HepG2 (cell line): Measurements from ENCODE around the gene FGFR4. TPM values are rescaled to one million over a fixed set of nuclear protein-coding genes. Genes with fewer than 3 reads are reported as not detected.

Source experiments
- ATAC-seq: fragments of 200-7000 bp; cut with Tn5 transposase; 3 replicates; pipeline ENCODE4 v1.9.1; 2020; ENCODE audit warnings: mild to moderate bottlenecking, moderate library complexity
- BruUV-seq: library from RNA; stranded (reverse); fragments of 400-500 nt; replicated peaks from 2 replicates; lab custom pipeline; 2021; lab: Mats Ljungman, UMichigan
- CTCF ChIA-PET: fragments of 300-600 bp; formaldehyde crosslinking; extraction: SDS; loops from one replicate; lab custom pipeline; 2021; ENCODE audit warnings: low total read pairs, inconsistent platforms, low intra/inter-chr PET ratio; lab: Yijun Ruan, JAX
- POLR2A ChIA-PET: fragments of 350-600 bp; sonication (Branson Sonifier 250); formaldehyde crosslinking; loops from one replicate; lab custom pipeline; 2020; ENCODE audit warnings: antibody characterized with exemption, inconsistent platforms; lab: Yijun Ruan, JAX
- DNase-seq: peaks from one replicate; pipeline ENCODE4 v3.0.0-alpha.2; 2015; ENCODE audit warnings: low spot score
- FAIRE-seq: peaks from 3 replicates; lab custom pipeline; 2011; peaks lifted over from hg19 to GRCh38; lab: Jason Lieb, UNC
- H2AFZ ChIP-seq: one replicate; pipeline ENCODE4 v1.6.1; 2011; ENCODE audit warnings: low read length, inconsistent platforms
- H3K27ac ChIP-seq: fragments of 300-600 bp; 3 replicates; pipeline ENCODE4 v1.8.0; 2011; ENCODE audit warnings: mixed run types, mild to moderate bottlenecking, mixed read lengths, low read length, inconsistent platforms; ENCODE audit not compliant: insufficient read depth; ENCODE audit errors: extremely low read length
- H3K27me3 ChIP-seq, 2 experiments: fragments of 200-600 bp in 1 of 2; 2 replicates in 1 of 2; 3 replicates in 1 of 2; pipeline versions ENCODE4 v1.6.0 to v1.8.0; 2011; ENCODE audit warnings: low read length in 2 of 2, mild to moderate bottlenecking in 2 of 2, moderate library complexity in 2 of 2, inconsistent platforms in 1 of 2; ENCODE audit not compliant: insufficient read depth in 2 of 2, control insufficient read depth in 1 of 2
- H3K36me3 ChIP-seq, 2 experiments: fragments of 200-600 bp in 1 of 2; replicated peaks in 1 of 2; 2 replicates in 1 of 2; 3 replicates in 1 of 2; pipeline versions ENCODE4 v1.5.1 to v1.8.0; 2011; ENCODE audit warnings: low read length in 2 of 2, inconsistent platforms in 1 of 2; ENCODE audit not compliant: insufficient read depth in 2 of 2, control insufficient read depth in 1 of 2
- H3K4me1 ChIP-seq: 2 replicates; pipeline ENCODE4 v1.5.1; 2012; ENCODE audit warnings: low read length, inconsistent platforms; ENCODE audit not compliant: insufficient read depth
- H3K4me2 ChIP-seq: 2 replicates; pipeline ENCODE4 v1.6.0; 2011; ENCODE audit warnings: low read depth, low read length, inconsistent platforms
- H3K4me3 ChIP-seq, 3 experiments: fragments of 200-600 bp in 1 of 3; sonication (generic), shearing (Covaris generic) in 1 of 3; replicated peaks in 1 of 3; 2 replicates each; pipeline ENCODE4 v1.5.1; 2011 to 2016; ENCODE audit warnings: low read length in 3 of 3, inconsistent platforms in 2 of 3, low read depth in 2 of 3, mild to moderate bottlenecking in 2 of 3, control low read depth in 1 of 3, mixed read lengths in 1 of 3; ENCODE audit not compliant: insufficient read depth in 1 of 3
- H3K79me2 ChIP-seq: one replicate; pipeline ENCODE4 v1.6.1; 2011; ENCODE audit warnings: low read length, inconsistent platforms; ENCODE audit not compliant: insufficient read depth
- H3K9ac ChIP-seq: 2 replicates; pipeline ENCODE4 v1.6.0; 2011; ENCODE audit warnings: mild to moderate bottlenecking, low read depth, low read length, inconsistent platforms; ENCODE audit not compliant: insufficient read depth
- H3K9me3 ChIP-seq: 2 replicates; pipeline ENCODE4 v1.5.1; 2012; ENCODE audit warnings: mild to moderate bottlenecking, low read length
- H4K20me1 ChIP-seq: 2 replicates; pipeline ENCODE4 v1.6.0; 2011; ENCODE audit warnings: inconsistent platforms, mild to moderate bottlenecking, low read length, moderate library complexity; ENCODE audit not compliant: insufficient read depth
- HOXA3 ChIP-seq: sonication (generic); formaldehyde crosslinking; IDR thresholded peaks from 2 replicates; pipeline ENCODE4 v1.5.0; 2020; ENCODE audit warnings: missing genetic modification reagents
- LRRFIP1 ChIP-seq: sonication (generic); formaldehyde crosslinking; conservative IDR thresholded peaks from 2 replicates; pipeline ENCODE4 v1.4.0; 2020; ENCODE audit warnings: missing genetic modification reagents
- NCOA5 ChIP-seq: sonication (generic); formaldehyde crosslinking; IDR thresholded peaks from 2 replicates; pipeline ENCODE4 v1.4.0; 2020; ENCODE audit warnings: missing genetic modification reagents
- PAXIP1 ChIP-seq: sonication (generic); formaldehyde crosslinking; conservative IDR thresholded peaks from 2 replicates; pipeline ENCODE4 v1.4.0; 2020; ENCODE audit warnings: mild to moderate bottlenecking, missing genetic modification reagents, moderate library complexity
- PRDM4 ChIP-seq: sonication (generic); formaldehyde crosslinking; IDR thresholded peaks from 2 replicates; pipeline ENCODE4 v1.9.0; 2021; ENCODE audit warnings: missing genetic modification reagents, borderline replicate concordance
- PRPF4 ChIP-seq: fragments of 200-400 bp; formaldehyde crosslinking; IDR thresholded peaks from 2 replicates; pipeline ENCODE4 v1.6.1; 2016; ENCODE audit warnings: low read length, low read depth; ENCODE audit not compliant: poor library complexity, severe bottlenecking
- SMAD1 ChIP-seq: sonication (generic); formaldehyde crosslinking; IDR thresholded peaks from 2 replicates; pipeline ENCODE4 v1.4.0; 2020; ENCODE audit warnings: missing genetic modification reagents, low read depth, mild to moderate bottlenecking, borderline replicate concordance
- TARDBP ChIP-seq: sonication (generic); formaldehyde crosslinking; IDR thresholded peaks from 2 replicates; pipeline ENCODE4 v1.8.0; 2022; ENCODE audit warnings: mild to moderate bottlenecking, missing genetic modification reagents
- TCF7L2 ChIP-seq: IDR thresholded peaks from 2 replicates; pipeline ENCODE4 v1.6.1; 2011; ENCODE audit warnings: mild to moderate bottlenecking, low read depth, low read length, moderate library complexity
- ZNF615 ChIP-seq: sonication (generic); formaldehyde crosslinking; IDR thresholded peaks from 2 replicates; pipeline ENCODE4 v1.5.0; 2020; ENCODE audit warnings: mild to moderate bottlenecking, missing genetic modification reagents, borderline replicate concordance
- ZNF768 ChIP-seq: sonication (generic); formaldehyde crosslinking; IDR thresholded peaks from 2 replicates; pipeline ENCODE4 v1.4.0; 2020; ENCODE audit warnings: missing genetic modification reagents
- WGBS: methylation state at CpG from one replicate; pipeline ENCODE4 v1.1.6; 2017; ENCODE audit warnings: low lambda C conversion rate; 5-methylcytosine and 5-hydroxymethylcytosine counted together
- in situ Hi-C: cut with HindIII; loops from 2 replicates; pipeline ENCODE4 v1.10.0; 2017; ENCODE audit warnings: low pct_unique_long_range_greater_than_20kb; ENCODE audit not compliant: extremely low pct_ligation_motif_present
- intact Hi-C: fragments of 100-400 bp; cut with micrococcal nuclease; formaldehyde crosslinking; loops from one replicate; pipeline ENCODE4 v1.10.0; 2022; ENCODE audit not compliant: unreplicated experiment
- polyA plus RNA-seq, 8 experiments: library from polyadenylated mRNA; depleted of rRNA in 3 of 8; stranded (reverse) in 7 of 8; unstranded in 1 of 8; fragments of >200 nt; fragmentation: Illumina TruSeq in 4 of 8; extraction: Trizol in 4 of 8; gene quantifications; 2 replicates each; pipeline versions ENCODE4 v1.2.1 to v1.2.3, GENCODE V29; 2011 to 2016; ENCODE audit warnings: low read depth in 4 of 8, missing spikeins in 1 of 8, mixed read lengths in 1 of 8; ENCODE audit not compliant: insufficient read depth in 1 of 8
- total RNA-seq, 5 experiments: library from RNA; depleted of rRNA; stranded (reverse); fragments of >200 nt; fragmentation: Illumina TruSeq; extraction: Trizol; gene quantifications; 2 replicates each; pipeline ENCODE4 v1.2.3, GENCODE V29; 2016; ENCODE audit warnings: low read depth in 1 of 5

Gene FGFR4
- total and polyA plus RNA-seq, 2 of the 13 experiments (the other 11 are each of a cell fraction or from before 2014, with no cell fraction given): 129 to 219 TPM

- intact Hi-C loops (no loop called here), in situ Hi-C loops (no loop called here)
- no peak for DNase-seq
- Histone ChIP-seq H3K27me3 (no peaks in the 10 kb centered on the region; a peak in 1 of 5 replicates), H2AFZ (no peak overlapping the region), H3K9ac (no peak overlapping the region), H4K20me1 (no peaks in the 10 kb centered on the region), H3K4me3 (no peak overlapping the region), H3K79me2 (no peaks in the 10 kb centered on the region), H3K4me1 (no peaks in the 10 kb centered on the region), H3K27ac (no peak overlapping the region), H3K36me3 (peaks cover 14 to 60% of the 10 kb centered on the region in 2 experiments), H3K4me2 (no peak overlapping the region), H3K9me3 (no peaks in the 10 kb centered on the region)
- no peak for FAIRE-seq
- no peak for ATAC-seq
- BruUV-seq: TSS peak; percentile 39
- POLR2A ChIA-PET: no interaction called here
- CTCF ChIA-PET: no interaction called here
- WGBS: 100% methylated on average over 1 of the region's 1 CpG
- TF ChIP-seq TARDBP (no peak), NCOA5 (no peak), ZNF768 (no peak), PRPF4 (no peak), PRDM4 (CRISPR knock-in tag) (no peak), SMAD1 (no peak), TCF7L2 (no peak)
Measured at GRCh38 chr5:177044641-177045040, 42.1 kb upstream of the FGFR4 start.

- ATAC-seq: no peak
- in situ Hi-C loops: no loop called here
- DNase-seq: no peak
- Histone ChIP-seq H3K9ac (no peak overlapping the region), H3K27ac (no peak overlapping the region), H2AFZ (no peak overlapping the region), H3K4me2 (no peak overlapping the region), H3K4me1 (no peaks in the 10 kb centered on the region), H3K79me2 (no peaks in the 10 kb centered on the region), H3K9me3 (no peaks in the 10 kb centered on the region), H3K27me3 (no peaks in the 10 kb centered on the region; a peak in 1 of 5 replicates), H3K36me3 (peaks cover 17 to 68% of the 10 kb centered on the region in 2 experiments), H3K4me3 (no peak overlapping the region), H4K20me1 (no peaks in the 10 kb centered on the region)
- BruUV-seq: no TSS peak
- CTCF ChIA-PET: no interaction called here
- WGBS: 94% methylated on average over 4 of the region's 4 CpGs
- intact Hi-C loops: no loop called here
- POLR2A ChIA-PET: no interaction called here
- FAIRE-seq: no peak
- no peak for TF ChIP-seq HOXA3 (CRISPR knock-in tag)
- TF ChIP-seq PAXIP1: no peak
- TF ChIP-seq LRRFIP1: no peak
- TF ChIP-seq ZNF615 (CRISPR knock-in tag): no peak
Measured at GRCh38 chr5:177045631-177046030, 41.1 kb upstream of the FGFR4 start.
